Keratinocyte (primary cell): ENCODE data around the gene ADRB1. TPM values are rescaled to one million over a fixed set of nuclear protein-coding genes. Genes with fewer than 3 reads are reported as not detected.

ENCODE experiments used
- DNase-seq: peaks from one replicate; pipeline ENCODE4 v3.0.0-alpha.2; 2011; ENCODE audit warnings: low read depth, missing footprints, low spot score
- FAIRE-seq: peaks from 2 replicates; lab custom pipeline; 2011; peaks lifted over from hg19 to GRCh38; lab: Jason Lieb, UNC
- H2AFZ ChIP-seq: 2 replicates; pipeline ENCODE4 v1.6.0; 2012; ENCODE audit warnings: low read length, control low read depth, inconsistent platforms; ENCODE audit not compliant: control insufficient read depth
- H3K27ac ChIP-seq: 2 replicates; pipeline ENCODE4 v1.5.1; 2011; ENCODE audit warnings: low read length; ENCODE audit not compliant: control insufficient read depth, insufficient read depth
- H3K27me3 ChIP-seq: 3 replicates; pipeline ENCODE4 v1.6.0; 2011; ENCODE audit warnings: low read length; ENCODE audit not compliant: control insufficient read depth, insufficient read depth; ENCODE audit errors: extremely low read depth
- H3K36me3 ChIP-seq, 2 experiments: 2 replicates in 1 of 2; 3 replicates in 1 of 2; pipeline ENCODE4 v1.5.1; 2011; ENCODE audit warnings: low read length in 2 of 2, mild to moderate bottlenecking in 1 of 2; ENCODE audit not compliant: control insufficient read depth in 2 of 2, insufficient read depth in 2 of 2; ENCODE audit errors: extremely low read depth in 1 of 2
- H3K4me1 ChIP-seq: 3 replicates; pipeline ENCODE4 v1.5.1; 2011; ENCODE audit warnings: low read length; ENCODE audit not compliant: control insufficient read depth, insufficient read depth; ENCODE audit errors: extremely low read depth
- H3K4me2 ChIP-seq: 3 replicates; pipeline ENCODE4 v1.6.0; 2011; ENCODE audit warnings: low read depth, low read length; ENCODE audit not compliant: control insufficient read depth, insufficient read depth; ENCODE audit errors: extremely low read depth
- H3K4me3 ChIP-seq, 3 experiments: fragments of 200-600 bp in 1 of 3; sonication (generic) in 1 of 3; 2 replicates in 2 of 3; 3 replicates in 1 of 3; pipeline ENCODE4 v1.5.1; 2011 to 2016; ENCODE audit warnings: low read length in 3 of 3, mild to moderate bottlenecking in 3 of 3, control low read depth in 2 of 3, inconsistent platforms in 1 of 3, low read depth in 1 of 3, mixed read lengths in 1 of 3, mixed run types in 1 of 3, moderate library complexity in 1 of 3; ENCODE audit not compliant: control insufficient read depth in 2 of 3, insufficient read depth in 2 of 3; ENCODE audit errors: extremely low read depth in 1 of 3
- H3K79me2 ChIP-seq: 2 replicates; pipeline ENCODE4 v1.6.0; 2012; ENCODE audit warnings: low read length; ENCODE audit not compliant: control insufficient read depth, insufficient read depth
- H3K9ac ChIP-seq: 3 replicates; pipeline ENCODE4 v1.6.0; 2011; ENCODE audit warnings: low read length; ENCODE audit not compliant: control insufficient read depth, insufficient read depth; ENCODE audit errors: extremely low read depth
- H3K9me1 ChIP-seq: 3 replicates; pipeline ENCODE4 v1.6.0; 2011; ENCODE audit warnings: low read length; ENCODE audit not compliant: control insufficient read depth, insufficient read depth; ENCODE audit errors: extremely low read depth
- H3K9me3 ChIP-seq: 2 replicates; pipeline ENCODE4 v1.5.1; 2012; ENCODE audit warnings: low read depth, low read length; ENCODE audit not compliant: control insufficient read depth
- H4K20me1 ChIP-seq: 3 replicates; pipeline ENCODE4 v1.6.0; 2011; ENCODE audit warnings: low read length; ENCODE audit not compliant: control insufficient read depth, insufficient read depth; ENCODE audit errors: extremely low read depth
- EZH2 ChIP-seq: IDR thresholded peaks from one replicate; pipeline ENCODE4 v1.6.1; 2012; ENCODE audit warnings: inconsistent platforms, mild to moderate bottlenecking, low read length, moderate library complexity
- dilution Hi-C: fragments of 300-500 bp; cut with MboI; formaldehyde crosslinking; loops from one replicate; pipeline ENCODE4 v1.7.0; 2020; ENCODE audit warnings: low sequenced_read_pairs; ENCODE audit not compliant: extremely low pct_ligation_motif_present
- polyA plus RNA-seq, 5 experiments: library from polyadenylated mRNA; depleted of rRNA in 3 of 5; stranded (reverse) in 3 of 5; stranded (forward) in 1 of 5; unstranded in 1 of 5; fragments of >200 nt; gene quantifications; 1 replicate in 1 of 5; 2 replicates in 3 of 5; 3 replicates in 1 of 5; pipeline versions ENCODE4 v1.2.1 to v1.2.3, GENCODE V29; 2011 to 2012; ENCODE audit warnings: missing spikeins in 2 of 5, low read depth in 1 of 5, low replicate concordance in 1 of 5
- TF ChIP-seq, protein P1 (sequence below), 3 experiments: IDR thresholded peaks in 1 of 3; conservative IDR thresholded peaks in 1 of 3; optimal IDR thresholded peaks in 1 of 3; 2 replicates in 2 of 3; 3 replicates in 1 of 3; pipeline versions ENCODE3 to v1.5.1; 2011; ENCODE audit warnings: low read length in 3 of 3, mild to moderate bottlenecking in 3 of 3, moderate library complexity in 2 of 3, control low read depth in 1 of 3, inconsistent platforms in 1 of 3; ENCODE audit not compliant: insufficient read depth in 2 of 3; ENCODE audit errors: extremely low read depth in 1 of 3

Gene ADRB1
- polyA plus RNA-seq, 1 donor (not counting 4 experiments of a cell fraction or from before 2014, with no cell fraction given): 0.05 TPM

DNA sequence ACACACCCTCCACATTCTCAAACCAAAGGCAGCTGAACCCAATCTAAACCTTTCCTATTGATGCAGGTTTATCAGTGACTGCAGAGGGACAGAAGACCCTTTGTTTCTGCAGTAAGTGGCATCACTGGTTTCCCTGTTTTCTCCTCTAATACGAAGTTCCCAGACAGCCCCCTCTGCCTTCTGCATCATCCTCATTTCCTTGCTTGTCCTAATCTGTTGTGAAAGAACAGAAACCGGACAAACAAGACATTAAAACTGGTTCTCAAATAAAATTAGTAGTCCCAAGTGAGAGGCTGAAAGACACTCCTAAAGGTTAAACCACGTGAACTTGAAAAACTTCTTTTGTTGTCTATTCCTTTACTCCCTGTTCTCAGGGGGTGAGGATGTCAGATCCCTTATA lies 10.1 kb upstream of the ADRB1 start:
- Histone ChIP-seq H4K20me1 (no peaks in the 10 kb centered on the region), H3K4me1 (peaks cover 11% of the 10 kb centered on the region), H3K9me3 (no peaks in the 10 kb centered on the region), H2AFZ (no peak overlapping the region), H3K36me3 (no peaks in the 10 kb centered on the region), H3K27me3 (no peaks in the 10 kb centered on the region), H3K27ac (no peak overlapping the region), H3K9ac (no peak overlapping the region), H3K79me2 (no peaks in the 10 kb centered on the region), H3K4me3 (no peak overlapping the region), H3K9me1 (no peaks in the 10 kb centered on the region), H3K4me2 (no peak overlapping the region)
- dilution Hi-C loops: no loop called here
- no peak for FAIRE-seq
- TF ChIP-seq, protein P1, sequence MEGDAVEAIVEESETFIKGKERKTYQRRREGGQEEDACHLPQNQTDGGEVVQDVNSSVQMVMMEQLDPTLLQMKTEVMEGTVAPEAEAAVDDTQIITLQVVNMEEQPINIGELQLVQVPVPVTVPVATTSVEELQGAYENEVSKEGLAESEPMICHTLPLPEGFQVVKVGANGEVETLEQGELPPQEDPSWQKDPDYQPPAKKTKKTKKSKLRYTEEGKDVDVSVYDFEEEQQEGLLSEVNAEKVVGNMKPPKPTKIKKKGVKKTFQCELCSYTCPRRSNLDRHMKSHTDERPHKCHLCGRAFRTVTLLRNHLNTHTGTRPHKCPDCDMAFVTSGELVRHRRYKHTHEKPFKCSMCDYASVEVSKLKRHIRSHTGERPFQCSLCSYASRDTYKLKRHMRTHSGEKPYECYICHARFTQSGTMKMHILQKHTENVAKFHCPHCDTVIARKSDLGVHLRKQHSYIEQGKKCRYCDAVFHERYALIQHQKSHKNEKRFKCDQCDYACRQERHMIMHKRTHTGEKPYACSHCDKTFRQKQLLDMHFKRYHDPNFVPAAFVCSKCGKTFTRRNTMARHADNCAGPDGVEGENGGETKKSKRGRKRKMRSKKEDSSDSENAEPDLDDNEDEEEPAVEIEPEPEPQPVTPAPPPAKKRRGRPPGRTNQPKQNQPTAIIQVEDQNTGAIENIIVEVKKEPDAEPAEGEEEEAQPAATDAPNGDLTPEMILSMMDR (optimal IDR thresholded peaks at IDR 0.05 in 1 of 3, IDR thresholded peaks at IDR 0.05 in 1 of 3, conservative IDR thresholded peaks at IDR 0.05 in 1 of 3; ENCODE audit: extremely low read depth in 1 of 3, insufficient read depth in 2 of 3, low read length in 3 of 3): no peak
- no peak for TF ChIP-seq EZH2
- no peak for DNase-seq

GRCh38 chr10:114034923-114035645 lies 8.6 kb upstream of the ADRB1 start:
- H3K27me3 ChIP-seq: no peaks in the 10 kb centered on the region
- H3K36me3 ChIP-seq: no peaks in the 10 kb centered on the region
- no peak overlapping the region for H3K9ac ChIP-seq
- H3K9me3 ChIP-seq: no peaks in the 10 kb centered on the region
- H4K20me1 ChIP-seq: no peaks in the 10 kb centered on the region
- H3K4me2 ChIP-seq: no peak overlapping the region
- H3K4me3 ChIP-seq: no peak overlapping the region
- H3K79me2 ChIP-seq: no peaks in the 10 kb centered on the region
- DNase-seq (no peak), FAIRE-seq (no peak)
- TF ChIP-seq, protein P1 (optimal IDR thresholded peaks at IDR 0.05 in 1 of 3, IDR thresholded peaks at IDR 0.05 in 1 of 3, conservative IDR thresholded peaks at IDR 0.05 in 1 of 3; ENCODE audit: extremely low read depth in 1 of 3, insufficient read depth in 2 of 3, low read length in 3 of 3): no peak
- TF ChIP-seq EZH2: no peak
- H3K27ac ChIP-seq: no peak overlapping the region
- no peak overlapping the region for H2AFZ ChIP-seq
- H3K9me1 ChIP-seq: no peaks in the 10 kb centered on the region
- H3K4me1 ChIP-seq: peaks cover 6% of the 10 kb centered on the region
- dilution Hi-C loops: no loop called here
